Heart right ventricle (tissue), 16 donors: ENCODE measurements around the gene CSE1L. TPM values are rescaled to one million over a fixed set of nuclear protein-coding genes. Genes with fewer than 3 reads are reported as not detected.

Experiments used
- ATAC-seq, 8 donors: fragments of 200-7000 bp; cut with Tn5 transposase; one replicate each; pipeline ENCODE4 v1.9.1; 2020; ENCODE audit warnings: mild to moderate bottlenecking in 8 of 8, moderate library complexity in 8 of 8, moderate number of reproducible peaks in 1 of 8
- DNase-seq, 2 donors: peaks; one replicate each; pipeline ENCODE4 v3.0.0-alpha.2; 2020
- H3K27ac ChIP-seq, 10 donors: fragments of 200-600 bp; sonication (generic) in 2 of 10; one replicate each; pipeline versions ENCODE4 v1.5.0 to v1.8.0; 2020 to 2022; ENCODE audit warnings: mild to moderate bottlenecking in 3 of 10
- H3K27me3 ChIP-seq, 7 donors: fragments of 200-600 bp; one replicate each; pipeline ENCODE4 v1.8.0; 2021 to 2022; ENCODE audit warnings: mild to moderate bottlenecking in 2 of 7
- H3K36me3 ChIP-seq, 9 donors: fragments of 200-600 bp; sonication (generic) in 1 of 9; one replicate each; pipeline versions ENCODE4 v1.5.0 to v1.8.0; 2020 to 2022; ENCODE audit warnings: mild to moderate bottlenecking in 2 of 9
- H3K4me1 ChIP-seq, 9 donors: fragments of 200-600 bp; sonication (generic) in 1 of 9; one replicate each; pipeline versions ENCODE4 v1.5.0 to v1.8.0; 2020 to 2022; ENCODE audit warnings: mild to moderate bottlenecking in 4 of 9
- H3K4me3 ChIP-seq, 10 donors: fragments of 200-600 bp; sonication (generic) in 2 of 10; one replicate each; pipeline versions ENCODE4 v1.5.0 to v1.8.0; 2020 to 2022; ENCODE audit warnings: mild to moderate bottlenecking in 7 of 10, moderate library complexity in 2 of 10
- H3K9me3 ChIP-seq, 11 donors: fragments of 200-600 bp in 10 of 11; sonication (generic) in 2 of 11; one replicate each; pipeline versions ENCODE4 v1.5.0 to v1.8.0; 2013 to 2022; ENCODE audit warnings: mild to moderate bottlenecking in 2 of 11, control low read depth in 1 of 11, moderate library complexity in 1 of 11
- WGBS, 2 donors: extraction: QIAGEN DNeasy Blood & Tissue Kit; methylation state at CpG; one replicate each; pipeline ENCODE4 v1.1.7; 2013; ENCODE audit warnings: inconsistent platforms in 1 of 2; 5-methylcytosine and 5-hydroxymethylcytosine counted together
- intact Hi-C, 10 donors: fragments of 100-400 bp; cut with DNase I; formaldehyde crosslinking; loops; one replicate each; pipeline versions ENCODE4 v1.11.1 to v1.14.2; 2022
- polyA plus RNA-seq, 2 donors: library from polyadenylated mRNA; stranded (reverse); fragments of 200-250 nt; gene quantifications; one replicate each; pipeline ENCODE4 v1.2.3, GENCODE V29; 2013
- total RNA-seq, 10 donors: library from RNA; stranded (reverse); fragmentation: NEBNext Ultra II Directional in 3 of 10; extraction: Animal tissue kit (Norgen Biotek cat#: 25700) in 3 of 10; gene quantifications; one replicate each; pipeline versions ENCODE4 v1.2.1 to v1.2.4, GENCODE V29; 2021 to 2023
- TF ChIP-seq, protein P1 (sequence below), 9 donors: fragments of 200-600 bp; sonication (generic) in 2 of 9; IDR thresholded peaks; one replicate each; pipeline versions ENCODE4 v1.5.0 to v1.8.0; 2021 to 2022; ENCODE audit warnings: antibody characterized with exemption in 9 of 9, mild to moderate bottlenecking in 5 of 9, moderate library complexity in 1 of 9
- donor health status: Arrhythmogenic right ventricular cardiomyopathy.
- donor health status: ischemic (EF 13 %, LVEDD 7.1; RV severe dilation, severe dysfunction).
- donor health status: healthy with polysubstance abuse.
- donor health status: DM: no; HTN: yes; CAD: no.
- donor health status: DM: no; HTN: no; CAD: no.
- donor health status: ischemic (EF 25% LVEDD 6.9; RV normal size, moderate dysfunction).
- donor health status: ischemic (EF 25% LVEDD 5.7; RV mildly dilated, moderate dysfunction).
- donor health status: healthy.
- donor health status: DM: yes; HTN: yes; CAD: no.
- donor health status: Ischemic cardiomyopathy.
- donor health status: ischemic (EF 35%, LVEDD 5.7; RV mildly dilated, moderate dysfunction).
- donor health status: nonischemic (EF 11% LVEDD 7.7; RV severe dilation, severe dysfunction).
- donor health status: DM: yes; HTN: yes; CAD: no.
- donor health status: PGD.
- donor health status: ischemic (EF 29% LVEDD 5.4; RV normal size, mild dysfunction).
- donor health status: nonischemic (EF 23%, LVEDD 6.1; RV moderate dilation, normal function).

CSE1L gene
- total and polyA plus RNA-seq, 12 donors: 16.2 to 47.6 (median 39.6) TPM

GRCh38 chr20:49119988-49120387, 73.9 kb downstream of the CSE1L start:
- ATAC-seq (no peak), DNase-seq (no peak)
- TF ChIP-seq, protein P1, sequence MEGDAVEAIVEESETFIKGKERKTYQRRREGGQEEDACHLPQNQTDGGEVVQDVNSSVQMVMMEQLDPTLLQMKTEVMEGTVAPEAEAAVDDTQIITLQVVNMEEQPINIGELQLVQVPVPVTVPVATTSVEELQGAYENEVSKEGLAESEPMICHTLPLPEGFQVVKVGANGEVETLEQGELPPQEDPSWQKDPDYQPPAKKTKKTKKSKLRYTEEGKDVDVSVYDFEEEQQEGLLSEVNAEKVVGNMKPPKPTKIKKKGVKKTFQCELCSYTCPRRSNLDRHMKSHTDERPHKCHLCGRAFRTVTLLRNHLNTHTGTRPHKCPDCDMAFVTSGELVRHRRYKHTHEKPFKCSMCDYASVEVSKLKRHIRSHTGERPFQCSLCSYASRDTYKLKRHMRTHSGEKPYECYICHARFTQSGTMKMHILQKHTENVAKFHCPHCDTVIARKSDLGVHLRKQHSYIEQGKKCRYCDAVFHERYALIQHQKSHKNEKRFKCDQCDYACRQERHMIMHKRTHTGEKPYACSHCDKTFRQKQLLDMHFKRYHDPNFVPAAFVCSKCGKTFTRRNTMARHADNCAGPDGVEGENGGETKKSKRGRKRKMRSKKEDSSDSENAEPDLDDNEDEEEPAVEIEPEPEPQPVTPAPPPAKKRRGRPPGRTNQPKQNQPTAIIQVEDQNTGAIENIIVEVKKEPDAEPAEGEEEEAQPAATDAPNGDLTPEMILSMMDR (IDR thresholded peaks at IDR 0.05): no peak
- H3K4me3 ChIP-seq: no peak overlapping the region
- H3K36me3 ChIP-seq: peaks cover 0 to 99% (median 70%) of the 10 kb centered on the region in 9 donors
- intact Hi-C loops: no loop called here
- WGBS, 2 donors: 92 to 96% methylated on average over 7 of the region's 7 CpGs
- no peak overlapping the region for H3K27ac ChIP-seq
- no peaks in the 10 kb centered on the region for H3K27me3 ChIP-seq
- H3K9me3 ChIP-seq: no peaks in the 10 kb centered on the region
- no peaks in the 10 kb centered on the region for H3K4me1 ChIP-seq

- no peaks in the 10 kb centered on the region for H3K9me3 ChIP-seq
- intact Hi-C loops: no loop called here
- no peaks in the 10 kb centered on the region for H3K4me1 ChIP-seq
- WGBS, 2 donors: 92 to 93% methylated on average over 13 of the region's 13 CpGs
- ATAC-seq (no peak), DNase-seq (no peak)
- no peak overlapping the region for H3K27ac ChIP-seq
- H3K4me3 ChIP-seq: no peak overlapping the region
- peaks cover 0 to 94% (median 48%) of the 10 kb centered on the region in 9 donors for H3K36me3 ChIP-seq
- H3K27me3 ChIP-seq: no peaks in the 10 kb centered on the region
- TF ChIP-seq, protein P1 (IDR thresholded peaks at IDR 0.05): no peak
These were observed 76.8 kb downstream of the CSE1L start for GRCh38 chr20:49122920-49123319.

DNA sequence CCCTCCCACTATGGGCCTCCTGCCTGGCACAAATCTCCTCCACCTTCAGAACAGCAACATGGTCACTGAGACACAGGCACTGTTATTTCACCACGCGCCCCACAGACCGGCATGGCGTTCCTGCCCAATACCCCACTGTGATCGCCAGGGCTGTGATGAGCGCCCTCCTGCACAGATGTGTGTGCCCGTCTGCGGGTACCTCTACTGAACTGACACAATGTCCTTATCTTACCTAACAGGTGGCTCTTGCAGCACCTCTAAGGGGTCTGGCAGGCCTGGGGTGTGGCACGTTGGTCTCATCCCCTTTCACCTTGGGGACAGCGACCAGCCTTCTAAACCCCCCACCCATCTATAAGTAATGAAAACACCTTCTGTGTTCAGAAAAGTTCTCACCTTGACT, 77.9 kb downstream of the CSE1L start:
- DNase-seq (no peak), ATAC-seq (no peak)
- H3K9me3 ChIP-seq: no peaks in the 10 kb centered on the region
- peaks cover 0 to 89% (median 39%) of the 10 kb centered on the region in 9 donors for H3K36me3 ChIP-seq
- H3K27ac ChIP-seq: no peak overlapping the region
- WGBS, 2 donors: 95 to 98% methylated on average over 10 of the region's 10 CpGs
- H3K4me3 ChIP-seq: no peak overlapping the region
- intact Hi-C loops: no loop called here
- TF ChIP-seq, protein P1 (IDR thresholded peaks at IDR 0.05): no peak
- no peaks in the 10 kb centered on the region for H3K4me1 ChIP-seq
- H3K27me3 ChIP-seq: no peaks in the 10 kb centered on the region

DNA sequence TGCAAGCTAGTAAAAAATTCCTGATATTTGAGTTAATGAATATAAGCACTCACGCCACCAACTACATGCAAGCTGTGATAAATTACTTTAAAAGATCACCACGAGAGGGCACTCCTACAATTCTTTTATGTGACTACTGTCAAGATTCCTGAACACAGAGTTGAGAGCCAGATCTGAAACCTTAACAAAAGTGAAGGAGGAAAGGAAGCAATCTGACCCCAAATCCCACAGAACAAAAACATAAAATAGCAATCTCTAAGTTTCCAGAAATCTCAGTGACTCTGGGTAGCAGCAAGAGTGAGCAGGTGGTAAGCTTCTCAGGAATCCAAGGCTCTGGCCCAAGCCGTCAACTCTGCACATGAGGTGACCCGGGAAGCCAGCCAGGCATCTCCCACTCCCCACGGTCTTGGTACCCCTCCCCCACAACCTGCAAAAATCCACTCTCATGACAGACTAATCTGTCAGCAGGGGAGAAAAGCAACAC, 86.9 kb downstream of the CSE1L start:
- Histone ChIP-seq H3K27ac (peak overlapping the region in 1 of 10 donors; percentile 0), H3K9me3 (no peaks in the 10 kb centered on the region), H3K27me3 (no peaks in the 10 kb centered on the region), H3K4me3 (no peak overlapping the region), H3K36me3 (peaks cover 0 to 78% (median 16%) of the 10 kb centered on the region in 9 donors), H3K4me1 (peaks cover 0 to 10% (median 0%) of the 10 kb centered on the region in 9 donors)
- DNase-seq (peak in 1 of 2 donors; percentile 58), ATAC-seq (peak; percentile 53 to 81 (median 70))
- intact Hi-C loops: loop anchor here (1.0 to 10.0 kb wide), 5 partner anchors 52 to 86 kb away; partner anchors contain the start of genes DDX27 (in 2 of the 10) and STAU1 (in 2 of the 10)
- 37 to 39% methylated on average over 5 of the region's 5 CpGs for WGBS, 2 donors
- TF ChIP-seq, protein P1 (IDR thresholded peaks at IDR 0.05): peak; percentile 30 to 75 (median 62)
